Measurements from ENCODE around the gene ACO2.

DNA sequence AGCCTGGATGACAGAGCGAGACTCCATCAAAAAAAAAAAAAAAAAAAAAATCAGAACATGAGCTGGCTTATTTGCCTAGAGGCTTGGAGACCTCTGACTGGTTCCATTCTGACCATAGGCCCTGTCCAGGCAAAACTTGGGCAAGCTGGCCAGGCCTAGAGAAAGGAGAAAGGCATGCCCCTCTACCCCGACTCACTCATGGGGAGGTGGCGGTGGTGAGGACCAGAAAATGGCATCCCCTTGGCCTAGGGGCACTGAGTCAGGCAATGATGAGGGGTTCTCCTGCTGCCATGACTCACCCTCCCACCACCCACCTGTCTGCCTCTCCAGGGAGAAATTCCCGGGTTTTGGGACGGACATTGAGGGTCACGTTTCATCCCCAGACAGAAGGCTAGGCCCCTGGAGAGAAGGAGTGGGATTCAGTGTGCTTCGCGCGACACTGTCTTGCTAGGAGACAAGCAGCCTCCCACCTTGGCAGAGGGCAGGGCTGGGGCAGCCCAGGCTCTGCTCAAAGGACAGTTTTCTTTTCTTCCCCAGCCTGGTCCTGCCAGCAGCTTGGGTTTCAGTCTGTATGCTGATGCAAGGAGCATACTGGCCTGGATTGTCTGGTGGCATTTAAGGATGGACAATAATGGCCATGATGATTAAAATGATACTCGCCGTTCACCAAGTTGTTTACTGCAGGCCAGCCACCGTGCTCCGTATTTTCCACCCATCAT, 39.5 kb upstream of the ACO2 start:
- TF ChIP-seq, protein P1, sequence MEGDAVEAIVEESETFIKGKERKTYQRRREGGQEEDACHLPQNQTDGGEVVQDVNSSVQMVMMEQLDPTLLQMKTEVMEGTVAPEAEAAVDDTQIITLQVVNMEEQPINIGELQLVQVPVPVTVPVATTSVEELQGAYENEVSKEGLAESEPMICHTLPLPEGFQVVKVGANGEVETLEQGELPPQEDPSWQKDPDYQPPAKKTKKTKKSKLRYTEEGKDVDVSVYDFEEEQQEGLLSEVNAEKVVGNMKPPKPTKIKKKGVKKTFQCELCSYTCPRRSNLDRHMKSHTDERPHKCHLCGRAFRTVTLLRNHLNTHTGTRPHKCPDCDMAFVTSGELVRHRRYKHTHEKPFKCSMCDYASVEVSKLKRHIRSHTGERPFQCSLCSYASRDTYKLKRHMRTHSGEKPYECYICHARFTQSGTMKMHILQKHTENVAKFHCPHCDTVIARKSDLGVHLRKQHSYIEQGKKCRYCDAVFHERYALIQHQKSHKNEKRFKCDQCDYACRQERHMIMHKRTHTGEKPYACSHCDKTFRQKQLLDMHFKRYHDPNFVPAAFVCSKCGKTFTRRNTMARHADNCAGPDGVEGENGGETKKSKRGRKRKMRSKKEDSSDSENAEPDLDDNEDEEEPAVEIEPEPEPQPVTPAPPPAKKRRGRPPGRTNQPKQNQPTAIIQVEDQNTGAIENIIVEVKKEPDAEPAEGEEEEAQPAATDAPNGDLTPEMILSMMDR (conservative IDR thresholded peaks at IDR 0.05; ENCODE audit: low read length), result no peak
- TF ChIP-seq EZH2phosphoT487 (IDR thresholded peaks at IDR 0.05; ENCODE audit: borderline replicate concordance, low read depth, low read length), result no peak

Data from OCI-LY7 (cell line).